HG03159 (cell line): Measurements from ENCODE around the gene R3HCC1L.

Source experiments
- ATAC-seq: cut with Tn5 transposase; IDR thresholded peaks from one replicate; pipeline ENCODE4 v1.9.1; 2021; ENCODE audit warnings: mild to moderate bottlenecking, moderate library complexity; ENCODE audit not compliant: unreplicated experiment

R3HCC1L gene

DNA sequence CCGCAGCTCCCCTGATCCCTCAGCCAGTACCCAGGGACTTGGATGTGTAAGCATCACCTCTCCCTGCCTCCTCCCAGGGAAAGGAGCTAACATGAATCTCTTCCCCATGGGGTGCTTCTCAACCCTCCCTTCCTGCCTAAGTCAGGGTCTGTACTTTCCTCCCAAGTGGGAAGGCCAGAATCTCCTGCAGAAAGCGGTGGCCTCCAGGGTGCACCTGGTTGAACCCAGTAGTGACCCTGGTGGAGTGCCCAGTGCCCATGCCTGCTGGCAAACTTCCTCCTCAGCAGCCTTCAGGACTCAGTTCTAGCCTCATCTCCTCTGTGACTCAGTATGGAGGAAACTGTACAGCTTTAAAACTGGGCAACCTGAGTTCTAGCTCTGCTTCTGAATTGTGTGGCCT lies 136.3 kb downstream of the R3HCC1L start:
- no peak for ATAC-seq

DNA sequence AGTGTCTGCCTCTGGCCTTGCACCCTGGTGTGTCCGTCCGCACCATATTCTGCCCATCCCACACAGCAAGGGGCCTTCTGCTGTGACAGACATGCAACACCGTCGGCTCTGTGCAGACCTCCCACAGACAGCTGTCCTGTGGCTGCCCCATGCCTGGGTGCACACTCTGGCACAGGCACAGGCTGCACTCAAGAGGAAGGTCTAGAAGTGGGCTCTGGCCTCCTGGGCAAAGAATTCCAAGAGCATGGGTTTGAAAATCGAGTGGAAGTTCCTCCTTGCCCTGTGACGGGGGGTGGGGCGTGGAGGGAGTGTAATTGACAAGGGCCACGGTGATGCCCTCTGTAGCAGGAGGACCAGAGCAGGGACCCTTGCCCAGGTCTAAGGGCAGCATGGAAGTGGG lies 137.8 kb downstream of the R3HCC1L start:
- ATAC-seq: no peak

DNA sequence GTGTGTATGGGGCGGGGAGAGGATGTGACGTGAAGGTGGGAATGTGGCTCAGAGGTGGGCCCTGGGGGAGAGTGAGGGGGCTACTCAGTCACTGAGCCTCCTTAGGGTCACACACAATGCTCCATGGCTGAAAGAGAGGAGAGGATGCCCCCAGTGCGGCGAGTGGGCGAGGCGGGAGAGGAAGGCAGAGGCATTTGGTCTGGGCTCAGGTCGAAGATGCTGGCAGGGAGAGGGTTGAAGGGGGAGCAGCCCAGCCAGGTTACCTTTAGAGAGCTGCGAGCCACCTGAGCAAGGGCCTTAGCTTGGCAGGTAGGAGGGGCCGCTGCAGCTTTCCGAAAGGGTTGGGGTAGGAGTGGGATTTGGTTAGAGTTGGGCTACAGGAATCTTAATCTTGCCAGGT lies 138.2 kb downstream of the R3HCC1L start:
- no peak for ATAC-seq

DNA sequence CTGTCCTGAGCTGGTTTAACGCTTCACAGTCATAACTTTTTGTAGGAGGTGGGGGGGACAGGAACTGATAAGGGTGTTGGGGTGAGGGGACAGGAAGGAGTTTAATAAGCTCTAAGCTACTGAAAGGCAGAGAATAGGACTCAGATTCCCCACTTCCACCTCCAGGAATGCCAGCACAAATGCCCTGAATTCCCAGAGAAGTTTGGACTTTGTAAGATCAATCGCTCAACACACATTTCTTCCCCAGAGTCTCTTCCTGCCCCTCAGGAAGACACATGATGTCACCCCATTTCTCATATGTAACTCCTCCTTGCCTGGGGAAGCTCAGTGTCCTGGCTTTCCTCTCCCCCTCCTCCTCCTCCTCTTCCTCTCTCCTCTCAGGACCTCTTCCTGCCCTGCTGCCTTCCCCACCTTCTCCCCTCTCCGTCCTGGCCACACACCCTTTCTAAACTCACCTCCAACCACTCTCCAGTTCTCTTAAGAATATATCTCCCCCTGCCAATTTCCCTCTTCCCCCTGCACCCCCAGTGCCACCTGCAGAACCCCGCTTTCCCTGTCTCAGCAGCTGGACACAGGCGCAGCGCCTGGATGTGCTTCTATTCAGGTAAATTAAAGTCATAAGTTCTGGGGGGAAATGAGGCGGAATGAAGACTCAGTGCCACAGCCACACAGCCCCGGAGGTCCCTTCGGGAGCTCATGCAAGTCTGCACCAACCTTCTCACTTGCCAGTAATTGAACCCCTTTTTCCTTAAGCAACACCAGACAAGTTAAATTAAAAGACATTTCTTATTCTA lies 138.8 kb downstream of the R3HCC1L start:
- ATAC-seq: no peak

DNA sequence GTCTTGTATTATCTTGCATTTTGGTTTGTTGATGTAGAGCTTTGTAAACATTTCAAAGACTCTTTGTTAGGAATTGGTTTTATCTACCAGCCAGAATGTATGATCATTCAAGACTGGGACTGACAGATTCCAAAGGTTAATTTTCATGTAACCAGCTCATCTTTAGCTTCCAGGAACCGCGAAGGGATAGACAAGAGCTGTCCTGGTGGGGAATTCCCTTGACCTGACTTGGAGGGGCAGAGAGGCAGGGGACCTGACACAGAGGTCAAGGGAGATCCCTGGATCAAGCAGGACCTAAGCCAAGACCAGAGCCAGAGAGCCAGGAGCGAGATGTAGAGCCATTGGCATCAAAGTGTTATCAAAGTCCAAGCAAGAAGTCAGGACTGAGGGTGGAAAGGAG lies 140.1 kb downstream of the R3HCC1L start:
- ATAC-seq: no peak

DNA sequence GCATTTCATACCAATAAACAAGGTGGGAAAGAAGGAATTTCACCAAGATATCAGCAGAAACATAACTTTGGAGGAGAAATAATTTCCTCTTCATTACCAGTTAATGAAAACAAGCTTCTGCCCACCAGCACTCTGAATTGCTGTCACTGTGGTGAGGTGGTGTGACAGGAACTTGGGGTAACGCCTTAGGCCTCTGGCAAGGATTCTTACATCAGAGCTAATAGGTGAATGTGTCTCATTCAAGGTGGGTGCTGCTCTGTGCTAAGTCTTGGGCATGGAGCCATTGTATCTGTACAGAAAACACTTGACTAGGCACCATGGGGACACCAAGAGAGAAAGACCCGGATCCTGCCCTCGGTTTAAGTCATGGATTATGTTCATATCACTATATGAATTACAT lies 141.9 kb downstream of the R3HCC1L start:
- ATAC-seq: no peak

DNA sequence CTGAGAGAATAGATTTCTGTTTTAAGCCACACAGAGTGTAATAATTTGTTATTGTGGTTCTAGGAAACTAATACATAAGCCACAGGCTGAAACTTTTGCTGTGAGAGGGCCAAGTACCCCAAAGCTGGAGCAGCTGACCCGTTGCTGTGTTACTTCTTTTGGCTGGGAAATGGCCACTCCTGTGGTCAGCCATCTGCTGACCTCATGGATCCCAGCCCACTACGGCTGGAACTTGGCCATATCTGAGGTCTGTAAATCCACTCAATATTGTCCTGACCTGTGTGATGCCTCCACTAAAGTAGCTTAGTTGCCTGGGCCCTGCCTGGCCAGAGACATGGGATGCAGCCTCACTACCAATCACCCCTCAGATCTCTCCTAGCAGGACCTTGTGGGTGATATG lies 151.0 kb downstream of the R3HCC1L start:
- no peak for ATAC-seq

DNA sequence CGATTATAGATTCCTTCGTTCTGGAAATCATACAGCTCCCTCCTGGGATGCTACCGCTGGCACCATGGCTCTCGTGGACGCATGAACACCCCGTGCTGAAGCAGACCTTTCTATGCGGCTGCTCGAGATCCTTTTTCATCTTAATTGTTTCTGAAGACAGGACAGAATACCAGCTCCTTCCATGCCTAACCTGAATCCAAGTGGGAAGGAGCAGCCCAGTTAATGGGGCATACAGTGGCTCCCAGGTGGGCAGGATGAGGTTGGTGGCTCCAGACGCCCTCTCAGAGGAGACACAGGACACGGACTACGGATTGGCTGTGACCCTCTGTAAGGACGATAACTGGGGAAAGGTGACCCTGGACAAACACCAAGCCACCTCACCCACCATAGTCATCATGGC lies 152.0 kb downstream of the R3HCC1L start:
- no peak for ATAC-seq

DNA sequence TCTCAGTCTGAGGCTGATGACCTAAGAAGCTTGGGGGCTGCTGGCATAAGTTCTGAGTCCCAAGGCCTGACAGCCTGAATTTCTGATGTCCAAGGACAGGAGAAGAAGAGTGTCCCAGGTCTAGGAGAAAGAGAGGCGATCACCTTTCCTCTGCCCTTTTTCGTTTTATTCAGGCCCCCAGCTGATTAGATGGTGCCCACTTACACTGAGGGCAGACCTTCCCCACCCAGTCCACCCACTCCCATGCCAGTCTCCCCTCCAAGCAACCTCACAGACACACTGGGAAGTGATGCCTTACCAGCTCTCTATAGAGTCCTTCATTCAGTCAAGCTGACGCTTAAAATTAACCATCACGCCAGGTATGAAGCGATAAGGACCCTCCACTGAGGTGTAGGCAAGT lies 152.9 kb downstream of the R3HCC1L start:
- ATAC-seq: no peak

DNA sequence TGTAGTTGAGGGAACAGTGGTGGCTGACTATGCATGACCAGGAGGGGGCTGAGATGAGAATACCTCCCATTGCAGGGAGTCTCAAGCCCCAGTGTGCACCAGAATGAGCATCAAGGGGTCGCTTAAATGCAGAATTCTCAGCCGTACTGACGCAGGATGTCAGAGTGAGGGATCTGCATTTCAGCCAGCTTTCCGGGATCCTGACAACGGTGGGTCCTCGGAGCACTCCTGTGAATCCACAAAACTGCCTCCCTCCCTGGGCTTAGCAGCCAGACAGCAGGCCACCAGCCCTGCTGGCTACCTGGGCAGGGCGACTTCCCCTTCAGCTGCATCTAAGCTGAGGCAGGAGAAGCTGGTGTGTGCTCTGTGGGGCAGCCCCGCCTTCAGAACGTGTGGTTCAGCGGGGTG lies 155.3 kb downstream of the R3HCC1L start:
- ATAC-seq: no peak

DNA sequence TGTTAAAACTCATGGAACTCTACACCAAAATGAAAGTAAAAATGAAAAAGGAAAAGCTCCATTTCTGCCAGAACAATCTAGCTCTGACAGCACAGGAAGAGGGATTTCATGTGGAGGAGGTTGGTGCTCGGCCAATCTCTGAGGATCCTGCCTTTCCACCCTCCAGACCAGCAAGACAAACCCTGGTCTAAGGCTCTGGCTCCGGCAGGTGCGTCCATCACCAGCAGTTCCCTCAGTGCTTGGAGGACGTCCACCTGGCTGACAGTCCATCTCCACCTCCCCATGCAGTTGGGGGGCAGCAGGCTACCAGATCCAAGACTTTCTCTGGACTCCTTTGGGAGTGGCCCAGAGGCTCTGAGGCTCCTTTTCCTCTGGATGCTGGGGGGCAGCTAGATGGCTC lies 158.5 kb downstream of the R3HCC1L start:
- ATAC-seq: no peak

DNA sequence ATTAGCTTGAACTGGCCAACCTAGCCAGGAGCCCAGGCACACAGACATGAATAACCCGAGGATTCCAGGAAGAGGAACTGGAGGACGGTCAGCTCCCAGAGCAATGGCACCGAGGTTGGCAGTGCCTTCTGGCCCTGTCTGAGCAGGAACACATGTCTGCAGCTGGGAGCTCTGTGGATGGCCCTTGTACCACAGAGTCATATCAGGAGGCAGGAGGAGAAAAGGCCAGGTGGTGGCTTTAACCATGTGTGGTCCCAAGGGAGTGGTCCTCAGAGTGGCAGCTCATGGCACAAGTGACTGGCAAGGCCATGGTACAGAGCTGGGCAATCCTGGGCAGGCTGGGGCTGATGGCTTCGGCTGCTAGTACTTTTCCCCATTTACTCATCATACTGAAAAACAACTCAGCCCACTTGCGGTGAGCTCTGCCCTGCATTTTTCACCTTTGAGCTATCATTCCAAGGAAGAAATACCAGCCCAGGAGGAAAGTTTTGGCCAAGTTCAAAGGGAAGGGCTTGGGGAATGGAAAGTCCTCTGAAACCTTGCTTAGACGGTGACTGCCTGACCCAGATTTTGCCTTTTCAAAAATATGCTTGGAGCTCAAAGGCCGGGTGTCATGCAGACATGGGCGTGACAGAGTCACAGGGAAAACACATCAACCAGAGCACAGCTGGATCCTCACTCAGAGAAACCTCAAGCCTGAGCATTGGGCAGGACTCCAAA lies 159.3 kb downstream of the R3HCC1L start:
- ATAC-seq: no peak

DNA sequence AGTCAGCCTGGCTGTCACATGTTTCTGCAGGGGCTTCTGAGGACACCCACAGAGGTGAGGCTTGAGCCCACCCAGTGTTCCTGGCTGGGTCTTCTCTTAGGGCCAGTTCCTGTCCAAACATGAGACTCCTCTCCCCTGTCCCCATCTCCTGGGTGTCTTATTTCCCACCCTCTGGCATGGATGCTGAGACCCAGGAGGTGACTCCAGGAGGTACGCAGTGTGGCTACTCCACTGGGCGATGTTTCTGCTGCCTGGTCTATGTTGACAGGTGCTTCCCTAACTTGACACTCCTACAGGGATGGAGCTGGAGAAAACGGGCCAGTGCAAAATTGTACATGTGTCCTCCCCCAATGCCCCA lies 159.8 kb downstream of the R3HCC1L start:
- no peak for ATAC-seq
